K562 (cell line): ENCODE data around the gene ARL14EP. TPM values are rescaled to one million over a fixed set of nuclear protein-coding genes. Genes with fewer than 3 reads are reported as not detected.
A peak's percentile ranks its signal among the peaks of the same experiment; 100 is the strongest.

Experiments used
- ATAC-seq: fragments of 200-7000 bp; cut with Tn5 transposase; 3 replicates; pipeline ENCODE4 v1.9.1; 2020; ENCODE audit warnings: moderate library complexity
- BruUV-seq: library from RNA; stranded (reverse); fragments of 400-500 nt; replicated peaks from 2 replicates; lab custom pipeline; 2021; lab: Mats Ljungman, UMichigan
- CTCF ChIA-PET: fragments of 300-600 bp; formaldehyde crosslinking; extraction: SDS; loops from one replicate; lab custom pipeline; 2021; ENCODE audit warnings: low intra/inter-chr PET ratio; lab: Yijun Ruan, JAX
- POLR2A ChIA-PET: fragments of 300-600, 350-650 bp; sonication (Branson Sonifier 250); formaldehyde crosslinking; extraction: SDS; loops from one replicate; lab custom pipeline; 2021; ENCODE audit warnings: antibody characterized with exemption, inconsistent platforms; lab: Yijun Ruan, JAX
- DNase-seq, 4 experiments: peaks; one replicate each; pipeline versions ENCODE4 v3.0.0 to v3.0.0-alpha.2; 2011 to 2018; ENCODE audit warnings: low spot score in 3 of 4, mixed read lengths in 3 of 4; ENCODE audit errors: extremely low read depth in 1 of 4
- FAIRE-seq: peaks from 2 replicates; lab custom pipeline; 2011; peaks lifted over from hg19 to GRCh38; lab: Jason Lieb, UNC
- H2AFZ ChIP-seq: 2 replicates; pipeline ENCODE4 v1.6.0; 2011; ENCODE audit warnings: low read depth, low read length, control low read depth, inconsistent platforms
- H3K27ac ChIP-seq: fragments of 200-600 bp; 3 replicates; pipeline ENCODE4 v1.8.0; 2011; ENCODE audit warnings: low read depth, mild to moderate bottlenecking, control low read depth, inconsistent platforms, low read length, moderate library complexity, mixed read lengths; ENCODE audit errors: extremely low read depth
- H3K27me3 ChIP-seq, 2 experiments: fragments of 300-600 bp in 1 of 2; 2 replicates in 1 of 2; 3 replicates in 1 of 2; pipeline versions ENCODE4 v1.6.0 to v1.8.0; 2011; ENCODE audit warnings: inconsistent platforms in 2 of 2, low read length in 2 of 2, mild to moderate bottlenecking in 1 of 2, mixed read lengths in 1 of 2, moderate library complexity in 1 of 2; ENCODE audit not compliant: control insufficient read depth in 2 of 2, insufficient read depth in 2 of 2
- H3K36me3 ChIP-seq: fragments of 300-600 bp; 3 replicates; pipeline ENCODE4 v1.8.0; 2011; ENCODE audit warnings: mild to moderate bottlenecking, low read length, inconsistent platforms; ENCODE audit not compliant: control insufficient read depth, insufficient read depth
- H3K4me1 ChIP-seq, 2 experiments: fragments of 200-600 bp in 1 of 2; replicated peaks in 1 of 2; 2 replicates in 1 of 2; 3 replicates in 1 of 2; pipeline versions ENCODE4 v1.5.1 to v1.8.0; 2011; ENCODE audit warnings: inconsistent platforms in 2 of 2, low read length in 2 of 2, mild to moderate bottlenecking in 1 of 2, mixed read lengths in 1 of 2, moderate library complexity in 1 of 2; ENCODE audit not compliant: control insufficient read depth in 2 of 2, insufficient read depth in 2 of 2
- H3K4me2 ChIP-seq: 2 replicates; pipeline ENCODE4 v1.6.1; 2011; ENCODE audit warnings: low read length, control low read depth, inconsistent platforms, mixed read lengths; ENCODE audit not compliant: insufficient read depth
- H3K4me3 ChIP-seq: fragments of 200-600 bp; sonication (generic), shearing (Covaris generic); 2 replicates; pipeline ENCODE4 v1.5.1; 2016; ENCODE audit warnings: control low read depth, inconsistent platforms
- H3K79me2 ChIP-seq: fragments of 200-600 bp; 3 replicates; pipeline ENCODE4 v1.8.0; 2011; ENCODE audit warnings: low read length, inconsistent platforms; ENCODE audit not compliant: control insufficient read depth, insufficient read depth
- H3K9ac ChIP-seq, 2 experiments: 2 replicates each; pipeline versions ENCODE4 v1.6.0 to v1.6.1; 2011; ENCODE audit warnings: low read depth in 2 of 2, low read length in 2 of 2, control low read depth in 1 of 2, inconsistent platforms in 1 of 2, mild to moderate bottlenecking in 1 of 2, mixed read lengths in 1 of 2; ENCODE audit not compliant: insufficient read depth in 1 of 2
- H3K9me1 ChIP-seq: one replicate; pipeline ENCODE4 v1.6.0; 2011; ENCODE audit warnings: inconsistent platforms, mild to moderate bottlenecking, low read length, moderate library complexity; ENCODE audit not compliant: control insufficient read depth, insufficient read depth
- H3K9me3 ChIP-seq: replicated peaks from 2 replicates; pipeline ENCODE4 v1.5.1; 2011; ENCODE audit warnings: low read depth, low read length, inconsistent platforms; ENCODE audit not compliant: control insufficient read depth, insufficient read depth
- H4K20me1 ChIP-seq: replicated peaks from 2 replicates; pipeline ENCODE4 v1.6.1; 2011; ENCODE audit warnings: low read length, inconsistent platforms, mixed read lengths; ENCODE audit not compliant: control insufficient read depth, insufficient read depth
- ESRRA ChIP-seq: fragments of 450-650 bp; IDR thresholded peaks from 2 replicates; pipeline ENCODE4 v1.6.1; 2014; ENCODE audit warnings: low read depth, mild to moderate bottlenecking, moderate library complexity, borderline replicate concordance
- NBN ChIP-seq: fragments of 450-650 bp; IDR thresholded peaks from 2 replicates; pipeline ENCODE4 v1.6.1; 2016; ENCODE audit warnings: low read depth, mild to moderate bottlenecking
- RFX5 ChIP-seq: IDR thresholded peaks from 2 replicates; pipeline ENCODE4 v1.6.1; 2011; ENCODE audit warnings: low read depth, mild to moderate bottlenecking, improper control_type of control experiment, low read length
- RREB1 ChIP-seq: fragments of 250-450 bp; sonication (Bioruptor Pico); IDR thresholded peaks from 2 replicates; pipeline ENCODE4 v1.4.0; 2020
- SMARCE1 ChIP-seq: fragments of 450-650 bp; IDR thresholded peaks from 2 replicates; pipeline ENCODE4 v1.7.1; 2016; ENCODE audit warnings: mild to moderate bottlenecking
- VEZF1 ChIP-seq: fragments of 200-800 bp; sonication (Bioruptor generic); IDR thresholded peaks from 2 replicates; pipeline ENCODE4 v1.6.1; 2017; ENCODE audit warnings: missing genetic modification characterization, missing compliant biosample characterization
- ZKSCAN8 ChIP-seq: fragments of 200-800 bp; sonication (Bioruptor generic); IDR thresholded peaks from 2 replicates; pipeline ENCODE4 v1.6.1; 2016; ENCODE audit warnings: missing genetic modification characterization, missing compliant biosample characterization
- ZNF175 ChIP-seq: fragments of 200-800 bp; sonication (Bioruptor generic); IDR thresholded peaks from 2 replicates; pipeline ENCODE4 v1.6.1; 2016; ENCODE audit warnings: low read depth, mild to moderate bottlenecking, missing genetic modification characterization, missing compliant biosample characterization
- ZNF551 ChIP-seq: fragments of 250-450 bp; sonication (Bioruptor Pico); IDR thresholded peaks from 2 replicates; pipeline ENCODE4 v1.5.0; 2021; ENCODE audit warnings: mild to moderate bottlenecking, moderate library complexity
- WGBS: fragments of 100-300 bp; shearing (Covaris generic); methylation state at CpG from one replicate; pipeline ENCODE4 v1.1.6; 2016; ENCODE audit warnings: low coverage, mixed read lengths; ENCODE audit not compliant: insufficient coverage; ENCODE audit errors: missing lambda C conversion rate; 5-methylcytosine and 5-hydroxymethylcytosine counted together
- in situ Hi-C: fragments of 300-500 bp; cut with MboI; formaldehyde crosslinking; loops from 4 replicates; pipeline ENCODE4 v1.15.0; 2018; ENCODE audit warnings: inconsistent platforms, mixed read lengths
- intact Hi-C: fragments of 100-400 bp; cut with micrococcal nuclease; formaldehyde crosslinking; loops from 2 replicates; pipeline ENCODE4 v1.14.2; 2022
- polyA plus RNA-seq, 8 experiments: library from polyadenylated mRNA; depleted of rRNA in 4 of 8; stranded (reverse) in 5 of 8; unstranded in 3 of 8; fragments of >200 nt; fragmentation: Nextera tagmentation in 2 of 8; fragmentation: Illumina TruSeq in 1 of 8; extraction: Ambion mirVana in 2 of 8; extraction: Trizol in 1 of 8; gene quantifications; 2 replicates each; pipeline versions ENCODE4 v1.2.1 to v1.2.3, GENCODE V29; 2011 to 2014; ENCODE audit warnings: inconsistent platforms in 1 of 8, missing spikeins in 1 of 8
- total RNA-seq, 7 experiments: library from RNA; depleted of rRNA in 6 of 7; stranded (reverse); fragments of >200 nt in 6 of 7; fragmentation: Illumina TruSeq in 2 of 7; extraction: Trizol in 2 of 7; gene quantifications; 2 replicates each; pipeline versions ENCODE4 v1.2.1 to v1.2.3, GENCODE V29; 2011 to 2021; ENCODE audit warnings: low replicate concordance in 1 of 7

Gene ARL14EP
- total and polyA plus RNA-seq, 9 of the 15 experiments (the other 6 are each of a cell fraction or from before 2014, with no cell fraction given), result 11.4 to 42.7 (median 25.9) TPM

GRCh38 chr11:30317030-30317429, 5.9 kb upstream of the ARL14EP start:
- no peaks in the 10 kb centered on the region; a peak in 1 of 5 replicates for H3K27me3 ChIP-seq
- H3K4me1 ChIP-seq, result no peaks in the 10 kb centered on the region
- in situ Hi-C loops, result no loop called here
- no peak for TF ChIP-seq ESRRA
- TF ChIP-seq ZNF175 (CRISPR knock-in tag), result no peak
- TF ChIP-seq NBN, result no peak
- H3K4me3 ChIP-seq, result no peak overlapping the region
- no TSS peak for BruUV-seq
- no peak for FAIRE-seq
- no peak overlapping the region for H3K9ac ChIP-seq
- no peak overlapping the region for H3K4me2 ChIP-seq
- WGBS, result 0% methylated on average over 2 of the region's 2 CpGs
- H4K20me1 ChIP-seq, result no peaks in the 10 kb centered on the region
- H3K9me3 ChIP-seq, result no peaks in the 10 kb centered on the region
- no peak for DNase-seq
- H3K9me1 ChIP-seq, result no peaks in the 10 kb centered on the region
- ATAC-seq, result no peak
- no peaks in the 10 kb centered on the region for H3K79me2 ChIP-seq
- H2AFZ ChIP-seq, result no peak overlapping the region
- H3K36me3 ChIP-seq, result no peaks in the 10 kb centered on the region
- intact Hi-C loops, result no loop called here
- POLR2A ChIA-PET, result no interaction called here
- no peak overlapping the region for H3K27ac ChIP-seq
- CTCF ChIA-PET, result no interaction called here

- no peak for FAIRE-seq
- no peak for TF ChIP-seq ZKSCAN8
- TF ChIP-seq VEZF1, result no peak
- TF ChIP-seq RREB1 (CRISPR knock-in tag), result no peak
- no peak for TF ChIP-seq ZNF551
- TF ChIP-seq RFX5, result no peak
- TF ChIP-seq SMARCE1, result no peak
These were observed 1.6 kb upstream of the ARL14EP start for GRCh38 chr11:30321321-30321720.

More at GRCh38 chr11:30321321-30321720, 1.6 kb upstream of the ARL14EP start:
- Histone ChIP-seq H3K79me2 (peaks cover 34% of the 10 kb centered on the region), H3K4me1 (peaks cover 5 to 9% of the 10 kb centered on the region in 2 experiments; a peak in 3 of 5 replicates), H3K36me3 (peaks cover 15% of the 10 kb centered on the region), H2AFZ (0 out of 2 replicates have a peak overlapping the region, but pooled peaks have one; percentile 89), H3K4me2 (no peak overlapping the region), H3K27me3 (no peaks in the 10 kb centered on the region; a peak in 1 of 5 replicates), H3K4me3 (no peak overlapping the region), H3K9me1 (no peaks in the 10 kb centered on the region), H4K20me1 (no peaks in the 10 kb centered on the region), H3K9ac (no peak overlapping the region), H3K27ac (no peak overlapping the region), H3K9me3 (no peaks in the 10 kb centered on the region)
- no peak for ATAC-seq
- BruUV-seq, result no TSS peak
- in situ Hi-C loops, result no loop called here
- no peak for DNase-seq
- ChIA-PET POLR2A (no interaction called here), CTCF (no interaction called here)
- intact Hi-C loops, result loop anchor here (10.0 kb wide), 1 partner anchor 177 kb away; no protein-coding TSS in a partner anchor
- 52% methylated on average over 4 of the region's 4 CpGs for WGBS
